ENCODE results near the gene VAPA.

Gene VAPA

DNA sequence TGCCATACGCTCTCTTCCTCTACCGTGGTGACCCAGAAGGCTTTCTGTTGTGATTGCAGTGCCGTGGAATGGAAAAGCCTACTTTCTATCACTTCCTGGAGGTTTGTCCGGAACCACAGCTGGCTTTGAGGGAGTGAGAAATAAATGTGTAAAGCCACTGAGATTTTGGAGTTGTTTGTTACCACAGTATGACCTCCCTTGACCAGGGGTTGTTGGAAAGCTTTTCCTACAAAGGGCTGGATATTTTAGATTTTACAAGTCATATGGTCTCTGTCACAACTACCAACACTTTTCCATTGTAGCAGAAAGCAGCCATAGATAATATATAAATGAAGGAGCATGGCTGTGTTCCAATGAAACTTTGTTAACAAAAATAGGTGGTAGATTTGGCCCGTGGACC is 70.3 kb downstream of the VAPA start:
- DNase-seq: no peak

DNA sequence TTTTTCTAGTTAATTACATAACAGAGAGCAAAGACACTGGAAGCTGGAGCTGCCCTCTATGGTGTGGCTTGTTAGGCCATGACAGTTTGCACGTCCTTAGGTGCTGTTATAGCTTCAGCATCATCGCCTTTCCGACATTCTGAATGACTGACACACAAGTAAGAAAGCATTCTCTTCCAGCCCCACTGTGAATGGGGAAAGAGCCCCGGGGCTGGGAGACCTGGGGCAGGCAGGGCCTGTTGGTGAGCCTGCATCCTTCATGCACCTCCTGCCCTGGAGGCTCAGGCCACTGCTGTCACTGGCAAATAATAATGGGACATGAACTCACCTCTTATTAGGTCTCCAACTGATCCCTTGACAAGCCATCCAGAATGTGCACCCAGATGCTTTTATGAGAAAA is 71.8 kb downstream of the VAPA start:
- no peak for DNase-seq

DNA sequence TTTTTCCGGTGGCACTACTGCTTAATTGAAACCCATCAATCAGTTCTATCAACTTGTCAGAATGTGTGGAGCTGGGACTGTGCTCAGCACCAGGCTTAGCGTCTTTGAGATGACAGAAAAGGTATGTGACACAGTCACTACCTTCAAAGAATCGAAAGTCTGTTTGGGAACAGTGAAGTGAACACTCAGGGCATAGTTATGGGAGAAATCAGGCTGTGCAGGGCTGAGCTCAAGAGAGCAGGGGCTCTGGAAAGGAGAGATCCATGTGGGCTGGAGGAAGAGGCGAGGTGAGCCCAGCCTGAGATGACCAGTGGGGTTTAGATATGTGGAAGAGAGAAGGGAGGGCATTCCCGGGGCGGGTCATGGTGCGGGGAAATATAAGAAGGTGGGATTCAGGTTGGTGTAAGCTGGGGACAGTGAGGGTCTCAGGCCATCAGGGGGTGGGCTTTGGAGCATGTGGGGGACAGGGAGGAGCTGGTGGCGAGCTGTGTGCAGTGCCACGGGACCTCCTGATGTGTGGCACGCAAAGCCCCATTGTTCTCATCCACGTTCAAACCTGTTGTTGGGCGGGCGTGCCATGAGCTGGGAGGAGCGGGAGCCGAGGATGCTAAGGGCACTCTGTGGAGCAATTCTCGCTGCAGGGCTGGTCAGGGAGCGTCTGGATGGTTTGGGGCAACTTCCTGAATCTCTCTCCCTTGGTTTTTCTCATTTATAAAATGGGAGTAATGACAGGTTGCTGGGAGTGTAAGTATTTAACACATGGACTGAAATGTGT is 72.5 kb downstream of the VAPA start:
- DNase-seq: no peak

DNA sequence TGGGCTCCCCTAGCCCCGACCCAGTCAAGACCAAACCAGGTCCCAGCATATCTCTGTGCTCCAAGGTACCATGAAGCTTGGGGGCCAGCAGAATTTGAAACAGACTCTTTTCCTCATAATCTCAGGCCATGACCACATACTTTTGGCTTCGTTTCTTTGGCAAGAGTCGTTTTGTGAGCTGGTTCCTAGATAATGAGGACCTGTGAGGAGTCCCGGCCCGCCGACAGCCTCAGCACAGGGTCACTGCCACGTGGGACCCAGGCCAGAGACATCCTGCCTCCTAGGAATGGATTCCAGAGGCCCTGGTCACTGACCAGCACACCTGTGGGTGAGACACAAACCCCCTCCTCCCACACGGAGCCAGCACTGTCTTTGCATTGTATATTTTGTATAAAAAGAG is 73.5 kb downstream of the VAPA start:
- no peak for DNase-seq

DNA sequence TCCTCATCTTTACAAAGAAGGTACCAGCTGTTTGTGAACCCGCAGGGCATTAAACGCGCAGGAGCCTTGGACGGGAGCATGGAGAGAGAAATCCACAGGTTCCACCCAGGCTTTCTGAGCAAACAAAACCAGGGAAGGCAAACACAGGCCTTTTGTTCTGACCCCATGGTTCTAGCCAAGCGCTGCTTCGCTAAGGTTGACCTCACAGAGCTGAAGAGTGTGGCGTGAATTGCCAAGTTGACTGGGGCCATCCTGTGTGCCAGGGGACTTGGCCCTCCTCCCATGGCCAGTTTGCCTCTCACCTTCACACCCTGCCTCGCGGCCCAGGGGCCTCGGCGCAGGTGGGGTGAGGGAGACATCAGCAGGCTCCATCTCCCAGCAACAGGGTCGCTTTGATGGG is 74.1 kb downstream of the VAPA start:
- DNase-seq: no peak

DNA sequence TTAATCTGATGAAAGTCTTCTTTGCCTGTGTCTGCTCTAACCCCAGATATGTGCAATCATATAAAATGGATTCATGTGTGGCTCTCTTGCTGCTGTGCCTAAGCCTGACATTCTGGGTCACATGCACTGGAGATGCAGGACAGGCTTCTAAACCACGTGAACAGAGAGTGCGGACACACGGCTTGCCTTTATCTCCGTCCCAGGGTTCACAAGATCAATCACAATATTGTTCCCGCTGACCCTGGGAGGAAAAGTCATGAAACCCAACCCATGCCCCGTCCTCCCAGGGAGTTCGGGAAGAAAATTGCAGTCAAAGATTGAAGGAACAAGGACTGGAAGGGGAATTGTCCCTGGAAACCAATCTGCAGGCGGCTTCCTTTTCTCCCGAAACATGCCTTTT is 74.8 kb downstream of the VAPA start:
- no peak for DNase-seq

DNA sequence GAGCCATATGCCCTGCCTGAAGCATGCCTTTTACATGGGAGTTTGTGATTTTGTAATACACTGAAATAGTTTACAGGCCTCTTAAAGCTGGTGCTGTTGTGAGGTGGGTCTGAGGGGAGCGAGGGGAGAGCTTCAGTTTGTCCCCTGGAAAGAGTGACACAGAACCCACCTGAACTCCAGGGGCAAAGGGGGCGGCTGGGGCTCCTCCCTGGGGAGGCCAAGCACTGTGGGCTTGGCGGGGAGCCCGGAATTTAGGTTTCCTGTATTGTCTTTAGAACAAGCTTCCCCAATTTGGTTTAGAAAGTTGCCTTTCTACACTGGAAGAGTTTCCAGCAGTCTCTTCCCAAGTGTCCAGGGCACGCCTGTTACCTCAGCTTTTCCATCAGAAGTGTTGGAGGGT is 75.7 kb downstream of the VAPA start:
- DNase-seq: no peak

DNA sequence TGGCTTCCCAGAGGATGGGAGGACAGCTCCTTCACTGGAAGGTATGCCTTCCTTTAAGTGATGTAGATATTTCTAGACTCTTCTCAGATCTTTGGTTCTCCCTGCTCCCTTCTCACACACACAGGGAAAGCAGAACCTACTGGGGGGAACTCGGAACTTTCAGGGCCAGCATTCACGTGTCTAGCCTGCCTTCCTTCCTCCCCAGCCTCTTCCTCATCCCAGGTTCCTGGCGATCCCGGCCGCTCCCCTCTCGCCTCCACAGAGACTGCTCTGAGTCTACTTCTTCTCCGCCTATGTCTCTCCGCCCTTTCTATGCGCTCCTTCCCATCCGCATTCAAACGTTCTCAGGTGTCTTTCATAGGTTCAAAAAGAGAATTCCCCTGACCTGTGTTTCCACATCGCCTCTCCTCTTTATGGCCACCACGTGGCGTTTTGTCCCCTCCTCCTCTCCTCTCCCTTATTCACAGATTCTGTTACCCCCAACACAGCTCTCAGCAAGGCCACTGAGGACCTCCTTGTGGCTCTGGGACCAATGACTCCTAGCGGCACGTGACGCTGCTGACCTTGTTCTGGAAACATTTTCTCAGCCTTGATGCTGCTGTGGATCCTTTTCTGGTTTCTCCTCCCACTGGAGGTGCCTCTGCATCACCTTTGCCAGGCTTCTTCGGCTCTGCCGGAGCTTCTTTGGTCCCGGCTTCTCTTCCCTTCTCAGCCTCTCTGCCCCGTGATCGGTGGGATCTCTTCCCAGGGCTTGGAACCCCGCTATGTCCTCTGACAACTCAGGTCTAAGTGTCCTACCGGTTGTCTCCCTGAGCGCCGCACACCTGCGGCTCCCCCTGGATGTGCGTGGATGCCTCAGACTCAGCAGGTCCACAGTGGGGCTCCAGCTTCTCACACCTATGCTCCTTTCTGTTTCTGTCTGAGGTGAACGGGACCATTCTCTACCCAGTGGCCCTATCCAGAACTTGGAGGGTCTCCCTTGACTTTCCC is 77.5 kb downstream of the VAPA start:
- DNase-seq: no peak

DNA sequence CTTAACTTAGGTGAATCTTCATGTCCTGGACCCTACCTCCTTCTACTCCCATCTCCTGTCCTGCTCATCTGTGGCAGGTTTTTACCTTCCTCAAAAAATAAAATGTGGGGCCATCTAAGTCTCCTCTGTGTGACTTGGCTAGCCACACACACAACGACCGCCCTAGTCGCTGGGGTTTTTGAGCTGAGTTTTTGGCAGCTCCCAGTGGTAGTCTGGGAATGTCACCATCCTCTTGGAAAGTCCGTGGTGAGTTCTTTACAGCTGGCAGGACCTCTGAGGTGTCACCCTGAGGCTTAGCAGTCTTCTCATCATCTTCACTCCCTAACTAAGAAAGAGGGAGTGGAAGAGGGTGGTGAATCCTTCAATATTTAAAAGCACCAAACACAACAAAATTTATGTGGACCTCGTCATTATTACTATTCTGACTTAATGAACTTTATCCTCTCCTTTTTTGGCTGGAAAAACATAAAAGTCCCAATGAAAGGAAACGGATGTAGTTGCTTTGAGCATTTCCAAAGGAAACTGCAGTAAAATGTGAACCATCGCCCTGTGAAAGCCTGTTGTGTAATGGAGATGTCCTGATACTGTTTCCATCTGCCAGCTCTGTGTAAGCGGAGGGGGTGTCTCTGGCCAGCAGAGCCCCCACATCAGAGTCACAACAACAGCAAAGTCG is 78.6 kb downstream of the VAPA start:
- no peak for DNase-seq

DNA sequence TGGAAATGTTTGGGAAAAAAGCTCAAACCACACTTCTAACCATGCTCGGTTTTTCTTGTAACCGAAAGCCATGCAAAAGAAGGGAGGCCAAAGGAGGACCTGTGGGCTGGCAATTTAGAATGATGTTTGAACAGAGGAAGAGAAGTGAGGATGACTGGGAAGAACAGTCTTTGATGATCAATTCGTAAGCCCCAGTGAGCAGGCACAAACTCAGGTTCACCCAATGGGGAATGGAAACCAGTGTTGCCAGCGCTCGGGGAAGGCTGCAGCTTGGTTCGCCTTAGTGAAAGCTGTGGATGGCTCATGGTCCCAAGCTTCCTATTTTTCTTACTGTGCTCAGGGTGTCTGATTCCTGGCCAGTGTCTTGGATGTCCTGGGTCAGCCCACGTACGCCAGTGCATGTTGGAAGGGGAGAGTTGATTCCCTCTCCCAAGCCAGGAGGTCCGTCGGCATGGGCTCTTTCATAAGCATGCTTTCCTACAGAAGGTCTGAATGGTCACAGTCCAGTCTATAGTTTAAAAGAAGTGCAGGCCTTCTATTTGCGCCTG is 79.2 kb downstream of the VAPA start:
- DNase-seq: no peak

DNA sequence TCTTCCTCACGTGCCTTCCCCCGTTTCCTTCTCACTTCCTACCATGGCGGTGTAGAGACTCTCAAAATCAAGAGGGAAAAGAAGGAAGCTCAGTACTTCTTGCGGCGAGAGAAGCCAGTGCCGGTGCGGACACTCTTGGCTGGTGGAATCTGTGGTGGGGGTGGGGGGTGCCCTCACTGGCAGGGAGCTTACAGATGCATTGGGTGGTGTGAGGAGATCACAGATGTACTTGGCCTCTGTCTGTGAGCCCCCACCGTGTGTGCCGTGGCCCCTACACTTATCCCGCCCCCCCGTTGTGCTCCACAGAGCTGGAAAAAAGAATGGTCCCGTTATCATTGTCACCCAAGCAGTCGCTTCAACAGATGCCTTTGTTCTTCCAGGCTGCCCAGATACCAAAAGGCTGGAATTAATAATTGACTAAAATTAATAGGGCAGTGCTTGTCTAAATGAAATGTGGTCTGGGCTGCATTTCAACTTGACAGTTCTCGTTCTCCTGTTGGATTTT is 79.8 kb downstream of the VAPA start:
- DNase-seq: no peak

DNA sequence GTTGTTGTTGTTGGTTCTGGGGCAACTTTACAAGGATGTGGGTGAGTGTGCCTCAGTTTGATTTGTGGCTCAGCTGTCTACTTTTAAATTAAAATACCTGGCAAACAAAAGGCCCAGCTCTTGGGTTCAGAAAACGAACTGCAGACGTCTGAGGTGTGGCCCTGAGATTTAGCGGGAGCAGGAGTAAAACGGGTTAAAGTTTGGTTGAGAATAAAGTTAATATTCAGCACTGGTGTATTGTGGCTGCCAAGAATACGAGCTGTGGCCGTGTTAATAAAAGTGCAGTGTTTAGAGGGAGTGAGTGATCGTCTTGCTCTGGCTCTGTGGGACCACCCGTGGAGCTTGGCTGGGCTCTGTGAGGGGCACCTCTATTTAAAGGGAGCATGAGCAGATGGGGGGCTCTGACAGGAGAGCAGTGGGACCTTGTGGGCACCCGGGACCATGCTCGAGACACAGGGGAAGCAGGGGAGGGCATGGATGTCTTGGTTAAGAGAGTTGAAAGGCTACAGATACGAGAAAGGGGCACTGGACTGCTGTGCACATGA is 80.3 kb downstream of the VAPA start:
- DNase-seq: no peak

DNA sequence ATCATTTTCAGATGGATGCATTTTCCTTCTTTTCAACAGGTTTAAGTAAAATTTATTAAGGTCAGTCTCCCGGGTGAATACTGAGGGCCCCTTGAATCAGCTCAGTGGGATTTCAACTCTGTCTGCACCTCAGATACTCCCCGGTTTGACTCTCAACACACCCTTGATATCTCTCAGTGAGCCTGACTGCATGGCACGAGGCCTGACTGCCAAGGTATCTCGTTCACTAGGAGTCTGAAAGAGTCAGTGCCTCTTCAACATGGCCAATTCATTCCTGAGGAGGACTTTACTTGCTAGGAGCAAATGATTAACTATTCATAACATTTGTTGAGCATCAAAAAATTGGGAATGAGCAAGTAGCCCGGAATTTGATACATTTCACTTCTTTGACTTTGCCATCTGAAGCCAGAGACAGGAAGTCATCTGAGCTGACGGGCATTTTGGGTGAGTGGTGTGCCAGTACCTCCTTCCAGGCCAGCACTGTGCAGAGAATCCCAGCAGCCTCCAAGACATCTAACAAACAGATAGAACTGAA is 81.0 kb downstream of the VAPA start:
- no peak for DNase-seq

DNA sequence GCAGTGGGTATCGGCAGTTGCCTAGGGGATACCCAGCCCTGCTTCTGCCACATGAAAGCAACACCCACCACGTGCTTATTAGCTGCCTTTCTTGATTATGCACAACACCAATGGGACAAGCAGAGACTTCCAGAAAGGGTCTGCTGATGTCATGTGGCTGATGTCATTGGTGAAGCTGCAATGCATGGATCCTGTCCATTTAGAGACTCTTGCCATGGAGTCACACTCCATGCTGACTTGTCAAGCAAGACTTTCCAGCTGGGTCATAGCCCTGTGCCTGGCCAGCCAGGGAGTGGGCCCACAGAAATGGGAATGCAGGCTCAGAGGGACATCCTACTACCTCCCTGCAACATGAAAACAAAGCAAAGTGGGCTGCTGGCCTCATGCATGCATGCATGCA is 81.8 kb downstream of the VAPA start:
- no peak for DNase-seq

DNA sequence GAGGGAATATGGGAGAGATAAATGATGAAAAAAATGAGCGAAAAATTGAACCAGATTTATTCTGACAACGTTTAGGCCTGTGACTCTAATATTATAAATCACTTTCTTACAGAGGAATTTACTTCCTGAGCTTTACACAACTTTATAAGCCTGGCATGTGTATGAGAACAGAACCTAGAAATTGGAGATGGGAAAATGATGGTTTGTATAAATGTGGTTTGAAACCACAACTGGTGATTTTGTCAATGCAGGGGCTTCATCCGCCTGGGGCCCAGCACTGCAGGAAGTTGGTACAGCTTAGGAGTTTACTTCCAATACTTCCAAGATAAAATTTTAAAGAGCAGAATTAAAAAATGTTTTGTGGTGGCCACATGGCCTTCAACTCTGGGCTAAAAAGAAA is 82.3 kb downstream of the VAPA start:
- no peak for DNase-seq

DNA sequence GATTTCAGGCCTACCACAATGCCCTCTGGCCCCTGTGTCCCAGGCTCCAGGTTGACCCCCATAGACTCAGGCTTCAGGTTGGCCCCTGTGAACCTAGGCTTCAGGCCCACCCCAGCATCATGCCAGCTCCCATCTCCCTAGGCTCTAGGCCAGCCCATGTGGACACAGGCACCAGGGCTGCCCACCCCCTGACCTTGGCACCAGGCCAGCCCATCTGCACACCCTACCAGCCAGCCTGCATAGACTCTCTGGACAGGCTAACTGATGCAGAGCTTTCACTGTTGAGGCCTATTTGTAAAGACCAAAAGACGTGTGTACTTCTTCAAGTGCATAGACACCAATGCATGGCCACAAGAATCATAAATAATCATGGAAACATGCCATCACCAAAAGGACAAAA is 83.9 kb downstream of the VAPA start:
- DNase-seq: no peak

DNA sequence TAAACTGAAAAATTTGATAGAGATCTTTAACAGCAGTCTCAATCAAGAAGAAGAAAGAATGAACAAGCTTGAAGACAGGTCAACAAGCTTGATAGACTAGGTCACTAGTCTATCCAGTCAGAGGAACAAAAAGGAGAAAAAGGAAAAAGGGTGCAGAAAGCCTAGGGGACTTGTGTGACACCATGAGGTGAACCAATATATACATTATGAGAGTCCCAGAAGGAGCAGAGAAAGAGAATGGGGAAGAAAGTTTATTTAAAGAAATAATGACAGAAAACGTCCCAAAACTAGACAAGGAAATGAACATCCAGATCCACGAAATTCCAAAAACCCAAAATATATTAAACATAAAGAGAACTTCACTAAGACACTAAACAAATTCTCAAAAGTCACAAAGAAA is 84.5 kb downstream of the VAPA start:
- no peak for DNase-seq

DNA sequence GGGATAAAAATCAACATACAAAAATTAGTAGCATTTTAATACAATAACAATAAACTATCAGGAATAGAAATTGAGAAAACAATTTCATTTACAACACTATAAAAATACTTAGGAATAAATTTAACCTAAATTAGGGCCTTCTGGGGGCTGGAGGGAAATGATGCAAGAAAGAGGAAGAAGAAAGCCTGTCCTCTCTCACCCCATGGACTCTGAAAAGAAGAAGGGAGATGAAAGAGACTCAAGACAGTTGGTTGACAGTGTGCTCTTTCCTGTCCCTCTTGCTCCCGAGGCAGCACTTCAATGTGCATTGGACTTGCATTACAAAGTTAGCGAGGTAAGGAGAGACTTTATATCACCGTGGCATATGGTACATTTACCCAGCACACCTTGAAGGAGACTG is 88.5 kb downstream of the VAPA start:
- no peak for DNase-seq

DNA sequence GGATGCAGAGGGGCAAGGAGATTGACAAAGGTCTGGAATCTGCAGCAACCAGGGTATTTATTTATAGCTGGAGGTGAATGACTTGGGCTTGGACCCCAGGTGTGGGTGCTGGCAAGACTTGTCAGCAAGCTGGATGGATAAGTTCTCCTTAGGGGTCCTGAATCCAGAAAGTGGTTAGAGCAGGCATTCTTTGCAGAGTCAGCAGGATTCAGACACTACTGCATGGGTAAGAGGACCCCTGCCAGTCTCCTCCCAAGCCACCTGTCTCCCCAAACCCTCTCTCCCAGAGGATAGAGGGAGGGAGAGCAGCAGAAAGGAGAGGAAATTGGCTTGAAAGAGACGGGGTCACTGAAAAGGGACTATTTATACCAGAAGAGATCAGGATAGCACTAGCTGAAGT is 89.5 kb downstream of the VAPA start:
- no peak for DNase-seq

DNA sequence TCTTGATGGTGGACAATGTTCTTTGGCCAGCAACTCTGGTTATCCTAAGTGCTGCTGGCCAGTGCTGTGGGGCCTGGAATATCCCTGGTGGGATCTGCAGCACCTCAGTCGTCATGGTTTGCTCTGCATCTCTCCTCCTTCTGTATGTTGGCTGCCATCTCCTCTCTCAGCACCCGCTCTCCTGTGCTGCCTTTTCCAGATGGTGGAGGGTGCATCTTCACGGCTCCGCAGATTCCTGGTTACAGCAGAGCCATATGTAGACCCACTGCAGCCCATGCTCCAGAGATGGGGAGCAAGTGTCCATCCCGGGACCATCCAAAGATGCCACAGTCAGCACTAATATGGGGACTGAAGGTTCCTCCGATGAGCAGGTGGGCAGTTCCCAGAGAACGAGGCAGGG is 90.0 kb downstream of the VAPA start:
- DNase-seq: no peak

DNA sequence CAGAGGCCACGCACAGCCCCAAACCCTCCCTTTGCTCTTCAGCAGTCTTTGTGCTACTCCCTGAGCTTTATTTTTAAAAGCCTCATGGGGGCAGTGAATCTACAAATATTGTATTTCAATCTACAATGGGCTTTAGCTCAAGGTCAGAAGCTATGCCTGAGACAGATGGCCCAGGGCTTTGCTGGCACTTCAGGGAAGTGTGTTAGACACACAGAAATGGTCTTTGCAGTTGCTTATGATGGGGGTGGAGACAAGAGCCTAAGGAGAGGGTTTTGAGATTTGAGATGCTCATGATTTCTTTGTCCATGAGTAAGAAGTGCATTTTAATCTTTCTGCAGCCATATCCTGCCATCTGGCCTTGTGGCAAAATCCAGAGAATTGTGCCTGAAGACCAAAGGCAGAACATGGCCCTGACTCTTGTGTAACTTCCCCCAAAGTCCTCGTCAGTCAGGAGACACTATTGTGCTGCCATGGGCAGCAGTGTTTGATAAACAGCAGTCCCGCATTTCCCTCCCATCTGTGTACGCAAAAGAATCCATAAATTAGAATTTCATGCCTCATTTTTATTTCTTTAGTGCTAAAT is 92.6 kb downstream of the VAPA start:
- DNase-seq: no peak

DNA sequence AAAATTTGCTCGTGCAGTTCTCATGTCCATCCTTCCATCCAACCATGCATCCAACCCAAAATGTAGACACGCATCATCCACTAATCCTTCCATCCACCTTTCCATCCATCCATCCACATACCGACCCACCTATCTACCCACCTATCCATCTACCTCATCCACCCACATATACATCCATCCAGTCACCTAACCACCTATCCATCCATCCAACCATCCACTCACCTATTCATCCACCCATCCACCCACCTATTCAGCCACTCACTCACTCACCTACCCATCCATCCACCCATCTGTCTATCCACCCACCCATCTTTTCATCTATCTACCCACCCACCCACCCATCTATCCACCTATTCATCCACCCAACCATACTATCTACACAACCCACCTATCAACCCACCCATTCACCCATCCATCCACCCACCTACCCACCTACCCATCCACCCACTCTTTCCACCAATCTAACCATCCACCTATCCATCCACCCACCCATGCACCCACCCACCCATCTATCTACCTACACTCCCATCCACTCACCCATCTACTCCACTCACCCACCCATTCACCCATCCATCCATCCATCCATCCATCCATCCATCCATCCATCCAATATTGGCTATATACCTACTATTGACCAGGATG is 94.3 kb downstream of the VAPA start:
- no peak for DNase-seq

All from cerebellar nuclear complex (tissue), 1 donor.